Femur (tissue), 1 donor: ENCODE data around the gene PRKACA.
"Not testable (repeated sequence)": the region's sequence is repeated elsewhere in the genome, so short reads cannot be mapped to it uniquely, and the experiment has no call there.

Experiments used
- DNase-seq: peaks from one replicate; pipeline ENCODE4 v3.0.0-alpha.2; 2017

PRKACA gene

DNA sequence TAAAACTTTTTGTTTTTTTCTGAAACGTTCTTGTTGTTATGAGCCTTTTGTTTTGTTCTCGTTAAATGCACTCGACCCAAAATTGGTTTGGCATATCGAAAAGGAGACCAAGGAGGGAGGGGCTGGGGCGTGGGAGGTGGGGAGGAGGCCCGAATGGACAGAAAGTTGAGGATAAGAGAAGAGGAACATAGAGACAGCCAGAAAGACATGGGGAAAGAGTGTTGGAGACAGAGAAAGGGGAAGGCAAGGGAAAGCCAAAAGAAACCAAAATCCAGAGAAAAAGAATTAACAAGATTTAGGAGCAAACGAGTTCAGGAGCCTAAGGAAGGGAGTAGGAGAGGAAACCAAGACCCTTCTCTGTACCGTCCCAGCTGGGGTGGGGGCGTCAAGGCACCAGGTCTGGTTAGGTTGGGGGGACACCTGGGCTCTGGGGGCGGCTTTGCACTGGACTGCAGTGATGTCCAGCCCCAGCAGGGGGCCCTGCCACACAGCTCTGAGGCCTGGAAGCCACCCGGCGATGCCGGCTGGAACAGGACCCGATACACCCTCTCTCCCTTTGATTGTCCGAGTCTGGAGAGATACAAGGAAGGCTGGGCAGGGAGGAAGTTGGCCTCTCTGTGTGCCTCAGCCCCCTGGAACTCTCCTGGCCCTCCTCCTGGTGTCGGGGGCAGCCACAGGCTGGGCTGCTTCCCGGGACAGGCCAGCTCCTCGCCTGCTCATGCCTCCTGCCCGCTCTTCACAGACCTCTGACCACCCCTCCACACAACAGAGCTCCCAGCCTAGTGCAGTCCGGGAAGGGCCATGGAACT lies 30.4 kb upstream of the PRKACA start:
- DNase-seq = peak; percentile 87

DNA sequence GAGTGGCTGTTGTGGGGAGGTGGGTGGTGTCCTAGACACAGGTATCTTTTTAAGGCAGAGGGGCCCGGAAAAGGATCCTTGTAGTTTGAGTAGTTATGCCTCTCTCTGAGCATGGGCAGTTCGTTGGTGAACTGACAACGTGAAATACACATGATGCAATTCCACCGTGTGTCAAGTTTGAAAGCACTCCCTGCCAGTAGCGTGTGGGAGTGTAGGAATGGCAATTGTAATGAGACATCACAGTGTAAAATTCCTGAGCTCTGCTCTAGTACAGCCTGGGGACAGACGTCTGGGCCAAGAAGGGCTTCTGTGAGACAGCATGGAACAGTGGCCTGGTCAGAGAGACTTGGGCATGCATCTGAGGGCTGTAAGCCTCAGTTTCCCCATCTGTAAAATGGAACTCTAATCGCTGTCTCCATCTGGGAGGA lies 29.2 kb upstream of the PRKACA start:
- DNase-seq = no peak

- DNase-seq = not testable (repeated sequence)
Observed at GRCh38 chr19:14146169-14146568, 28.6 kb upstream of the PRKACA start.

GRCh38 chr19:14145381-14145780 lies 27.8 kb upstream of the PRKACA start:
- no peak for DNase-seq

- no peak for DNase-seq
Observed at GRCh38 chr19:14142262-14143190, 25.0 kb upstream of the PRKACA start.

DNA sequence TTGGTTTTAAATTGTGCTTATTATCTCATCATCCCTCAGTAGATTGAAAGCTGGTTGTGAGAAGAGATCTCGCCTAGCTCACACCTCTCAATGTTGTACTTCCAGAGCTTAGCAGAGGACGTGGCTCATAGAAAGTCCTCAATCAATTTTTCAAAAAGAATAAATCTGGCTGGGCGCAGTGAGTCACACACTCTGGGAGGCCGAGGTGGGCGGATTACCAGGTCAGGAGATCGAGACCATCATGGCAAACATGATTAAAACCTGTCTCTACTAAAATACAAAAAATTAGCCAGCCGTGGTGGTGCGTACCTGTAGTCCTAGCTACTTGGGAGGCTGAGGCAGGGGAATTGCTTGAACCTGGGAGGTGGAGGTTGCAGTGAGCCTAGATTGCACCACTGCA lies 23.5 kb upstream of the PRKACA start:
- DNase-seq = no peak

- peak; percentile 50 for DNase-seq
Observed at GRCh38 chr19:14139944-14140343, 22.4 kb upstream of the PRKACA start.

- no peak for DNase-seq
Observed at GRCh38 chr19:14138576-14139265, 21.2 kb upstream of the PRKACA start.

GRCh38 chr19:14136509-14137281 lies 19.1 kb upstream of the PRKACA start, which contains the start of gene ASF1B:
TSS of gene ASF1B (minus strand) at chr19:14136589. CDS start at chr19:14136456, 133 bp downstream.
- DNase-seq = peak; percentile 100

DNA sequence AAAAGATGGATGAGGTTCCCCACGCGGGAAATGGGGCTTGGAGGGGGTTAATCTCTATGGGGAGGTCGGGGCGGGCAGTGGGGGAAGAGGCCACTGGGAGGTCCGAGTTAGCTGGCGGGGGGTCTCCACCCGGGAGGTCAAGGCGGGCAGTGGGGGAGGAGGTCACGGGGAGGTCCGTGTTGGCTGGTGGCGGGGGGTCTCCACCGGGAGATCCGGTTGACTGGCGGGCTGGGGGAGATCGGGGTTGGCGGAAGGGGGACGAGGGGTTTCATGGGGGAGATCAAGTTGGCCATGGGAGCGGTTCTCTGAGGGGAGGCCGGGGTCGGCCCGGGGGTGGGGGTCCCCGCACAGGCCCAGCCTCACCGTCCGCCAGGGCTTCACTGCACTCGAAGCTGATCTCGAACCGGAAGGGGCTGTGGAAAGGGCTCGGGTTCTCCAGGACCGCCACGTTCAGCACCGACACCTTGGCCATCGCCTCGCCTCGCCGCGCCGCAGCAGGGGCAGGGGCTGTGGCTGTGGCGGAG lies 18.5 kb upstream of the PRKACA start:
- no peak for DNase-seq

DNA sequence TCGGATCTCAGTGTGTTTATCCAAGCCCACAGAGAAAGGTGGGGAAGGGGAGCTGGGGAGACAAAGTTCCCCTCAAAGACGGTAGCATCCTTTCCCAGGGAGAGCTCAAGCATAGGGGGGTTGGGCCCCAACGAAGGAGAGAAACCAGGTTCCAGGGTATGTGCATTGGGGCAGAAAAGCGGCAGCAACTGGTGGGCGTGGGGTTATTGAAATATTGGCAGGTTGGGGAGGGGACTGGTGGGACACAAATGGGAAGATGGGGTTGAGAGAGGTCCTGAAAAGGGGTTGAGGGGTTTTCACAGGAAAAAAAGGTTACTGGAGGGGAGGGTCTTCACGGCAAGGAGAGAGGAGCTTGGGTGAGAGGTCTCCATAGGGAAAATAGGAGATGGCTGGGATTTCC lies 17.8 kb upstream of the PRKACA start:
- DNase-seq = peak; percentile 24

- DNase-seq = peak; percentile 25
Observed at GRCh38 chr19:14127929-14128509, 10.5 kb upstream of the PRKACA start.

DNA sequence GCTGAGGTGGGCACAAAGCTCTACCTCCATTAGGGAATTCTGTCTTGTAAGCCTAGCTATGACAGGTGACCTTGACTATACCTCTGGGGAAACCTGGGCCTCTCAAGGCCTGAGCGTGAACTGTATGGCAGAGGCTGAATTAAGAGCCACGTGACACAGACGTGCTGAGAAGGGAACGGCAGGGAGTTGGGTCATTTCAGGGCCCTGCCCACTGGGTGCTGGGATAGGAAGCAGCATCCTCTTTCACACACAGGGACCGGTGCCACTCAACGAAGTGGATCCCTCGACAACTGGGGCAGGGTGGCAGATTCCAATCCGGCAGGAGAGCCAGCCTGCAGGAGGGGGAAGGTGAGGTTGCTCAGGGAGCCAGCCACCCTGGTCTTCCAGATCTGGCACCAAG lies 9.6 kb upstream of the PRKACA start:
- no peak for DNase-seq

- DNase-seq = no peak
Observed at GRCh38 chr19:14122924-14123323, 5.4 kb upstream of the PRKACA start.

- no peak for DNase-seq
Observed at GRCh38 chr19:14120497-14120780, 2.9 kb upstream of the PRKACA start.

GRCh38 chr19:14119644-14120496 lies 2.3 kb upstream of the PRKACA start:
- DNase-seq = no peak

DNA sequence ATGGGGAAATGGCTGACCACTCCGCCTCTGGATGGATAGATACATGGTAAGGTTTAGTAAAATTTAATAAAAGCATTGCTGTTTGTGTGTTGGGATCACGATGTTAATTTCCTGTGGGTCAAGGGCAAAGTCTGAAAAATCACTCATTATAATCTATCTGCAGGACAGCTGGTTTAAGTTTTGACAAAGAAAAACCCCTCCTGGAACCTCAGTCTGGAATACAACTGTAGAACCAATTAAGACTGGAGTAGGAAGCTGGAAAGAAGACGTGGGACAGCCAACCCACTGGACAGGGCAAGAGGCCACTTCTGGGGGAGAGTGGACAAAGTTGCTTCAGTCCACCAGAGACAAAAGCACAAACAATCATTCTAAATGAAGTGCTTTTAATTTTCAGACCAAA lies 1.6 kb upstream of the PRKACA start:
- no peak for DNase-seq

GRCh38 chr19:14118165-14119051 lies 846 bp upstream of the PRKACA start:
- peak; percentile 83 for DNase-seq

- peak; percentile 68 for DNase-seq
Observed at GRCh38 chr19:14116918-14117578, 514 bp downstream of the PRKACA start.
